ENCODE results near the gene ITM2C.

The ITM2C gene

DNA sequence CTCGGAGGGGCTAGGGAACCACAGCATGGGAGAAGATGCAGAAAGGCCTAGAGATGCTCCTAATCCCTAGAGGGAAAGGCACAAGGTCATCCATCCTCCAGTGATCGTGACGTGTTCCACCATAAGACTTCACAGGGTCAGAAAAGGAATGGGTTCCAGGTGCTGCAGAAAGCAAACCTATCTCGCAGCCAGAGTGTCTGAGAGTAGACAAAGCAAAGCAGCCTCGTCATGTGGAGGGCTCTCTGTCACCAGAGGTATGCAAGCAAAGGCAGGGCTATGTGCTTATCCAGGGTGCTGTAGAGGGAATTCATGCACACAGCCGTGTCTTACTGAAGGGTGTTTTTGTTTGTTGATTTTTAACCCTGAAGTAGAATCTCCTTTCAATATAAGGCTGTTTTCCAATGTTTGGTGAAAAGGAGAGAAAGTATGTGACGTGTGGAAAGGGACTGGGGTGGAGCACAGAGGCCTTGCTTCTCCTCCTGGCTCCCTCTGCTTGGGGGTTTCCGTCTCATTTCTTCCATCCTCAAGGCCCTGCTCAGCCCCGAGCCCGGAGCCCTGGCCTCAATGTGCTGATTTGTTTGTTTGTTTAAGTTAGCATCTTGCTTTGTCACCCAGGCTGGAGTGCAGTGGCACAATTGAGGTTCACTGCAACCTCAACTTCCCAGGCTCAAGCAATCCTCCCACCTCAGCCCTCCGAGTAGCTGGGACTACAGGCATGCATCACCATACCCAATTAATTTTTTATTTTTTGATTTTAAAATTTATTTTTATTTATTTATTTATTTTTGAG, 57.3 kb downstream of the ITM2C start:
- Mint-ChIP-seq H3K27me3 (peaks cover 4% of the 10 kb centered on the region), H3K27ac (peak overlapping the region; percentile 98), H3K4me1 (ENCODE audit: low read depth) (peaks cover 39% of the 10 kb centered on the region), H3K9me3 (no peaks in the 10 kb centered on the region), H3K4me3 (no peak overlapping the region), H3K36me3 (ENCODE audit: low read depth) (no peaks in the 10 kb centered on the region)
- intact Hi-C loops (cut with micrococcal nuclease) = no loop called here

DNA sequence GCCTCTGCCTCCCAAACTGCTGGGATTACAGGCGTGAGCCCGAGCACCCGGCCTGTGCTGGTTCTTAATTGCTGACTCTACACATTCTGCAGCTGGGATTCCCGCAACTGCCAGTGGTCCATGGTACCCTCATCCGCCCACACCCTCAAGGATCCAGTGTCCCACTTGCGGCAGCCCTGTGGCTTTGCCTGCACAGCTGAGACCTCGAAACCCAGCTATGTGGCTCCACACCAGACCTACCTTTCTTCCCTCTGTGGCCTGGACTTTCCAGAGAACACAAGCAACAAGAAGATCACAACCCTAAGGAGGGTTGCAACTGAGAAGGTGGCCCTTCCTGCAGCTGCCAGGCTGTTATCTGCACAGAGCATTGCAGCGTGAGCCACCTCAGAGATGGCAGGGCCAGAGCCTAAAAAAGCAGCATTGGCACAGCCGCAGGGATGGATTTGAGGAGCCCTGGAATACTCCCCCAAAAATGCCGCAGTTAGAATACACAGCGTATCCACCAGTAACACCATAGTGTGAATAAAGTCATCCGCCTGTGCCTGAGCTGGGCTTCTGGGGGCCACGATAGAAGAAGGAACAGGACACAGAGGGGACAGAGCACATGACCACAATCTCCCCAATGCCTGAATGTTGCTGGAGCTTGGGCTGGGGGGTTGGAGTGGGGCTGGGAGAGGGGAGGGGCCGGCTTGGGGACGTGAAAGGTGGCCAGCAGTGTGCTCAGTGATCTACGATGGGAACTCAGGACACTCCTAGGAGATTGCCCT, 58.4 kb downstream of the ITM2C start:
- Mint-ChIP-seq H3K9me3 (no peaks in the 10 kb centered on the region), H3K4me1 (ENCODE audit: low read depth) (peaks cover 45% of the 10 kb centered on the region)
- intact Hi-C loops (cut with micrococcal nuclease) = no loop called here

DNA sequence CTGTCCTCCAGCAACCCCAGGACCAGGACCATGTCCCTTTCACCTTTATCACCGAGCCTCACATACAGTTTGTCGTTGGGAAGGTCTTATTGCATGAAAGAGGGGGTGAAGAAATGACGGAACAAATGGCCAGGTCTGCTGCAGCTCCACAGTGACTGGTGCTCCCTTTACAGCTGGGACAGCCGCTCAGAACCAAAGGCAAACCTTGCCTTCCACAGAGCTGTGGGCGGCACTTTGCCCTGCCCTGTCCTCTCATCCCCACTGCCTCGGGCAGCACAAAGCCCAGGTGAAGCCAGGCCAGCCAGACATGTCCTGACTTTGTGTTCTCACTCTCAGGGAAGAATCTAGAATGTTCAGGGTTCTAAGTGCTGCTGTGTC, 59.3 kb downstream of the ITM2C start:
- no peaks in the 10 kb centered on the region for H3K36me3 Mint-ChIP-seq (ENCODE audit: low read depth)
- H3K4me1 Mint-ChIP-seq (ENCODE audit: low read depth) = peaks cover 49% of the 10 kb centered on the region
- H3K4me3 Mint-ChIP-seq = peak overlapping the region; percentile 69
- intact Hi-C loops (cut with micrococcal nuclease) = loop anchor here (2.0 kb wide), 1 partner anchor 19 kb away; no protein-coding TSS in a partner anchor
- H3K27ac Mint-ChIP-seq = peak overlapping the region; percentile 98
- H3K27me3 Mint-ChIP-seq = peaks cover 2% of the 10 kb centered on the region
- H3K9me3 Mint-ChIP-seq = no peaks in the 10 kb centered on the region

More for the DNA sequence above, 58.4 kb downstream of the ITM2C start:
- Mint-ChIP-seq H3K4me3 (no peak overlapping the region), H3K27me3 (peaks cover 2% of the 10 kb centered on the region), H3K36me3 (ENCODE audit: low read depth) (no peaks in the 10 kb centered on the region), H3K27ac (peak overlapping the region; percentile 98)

DNA sequence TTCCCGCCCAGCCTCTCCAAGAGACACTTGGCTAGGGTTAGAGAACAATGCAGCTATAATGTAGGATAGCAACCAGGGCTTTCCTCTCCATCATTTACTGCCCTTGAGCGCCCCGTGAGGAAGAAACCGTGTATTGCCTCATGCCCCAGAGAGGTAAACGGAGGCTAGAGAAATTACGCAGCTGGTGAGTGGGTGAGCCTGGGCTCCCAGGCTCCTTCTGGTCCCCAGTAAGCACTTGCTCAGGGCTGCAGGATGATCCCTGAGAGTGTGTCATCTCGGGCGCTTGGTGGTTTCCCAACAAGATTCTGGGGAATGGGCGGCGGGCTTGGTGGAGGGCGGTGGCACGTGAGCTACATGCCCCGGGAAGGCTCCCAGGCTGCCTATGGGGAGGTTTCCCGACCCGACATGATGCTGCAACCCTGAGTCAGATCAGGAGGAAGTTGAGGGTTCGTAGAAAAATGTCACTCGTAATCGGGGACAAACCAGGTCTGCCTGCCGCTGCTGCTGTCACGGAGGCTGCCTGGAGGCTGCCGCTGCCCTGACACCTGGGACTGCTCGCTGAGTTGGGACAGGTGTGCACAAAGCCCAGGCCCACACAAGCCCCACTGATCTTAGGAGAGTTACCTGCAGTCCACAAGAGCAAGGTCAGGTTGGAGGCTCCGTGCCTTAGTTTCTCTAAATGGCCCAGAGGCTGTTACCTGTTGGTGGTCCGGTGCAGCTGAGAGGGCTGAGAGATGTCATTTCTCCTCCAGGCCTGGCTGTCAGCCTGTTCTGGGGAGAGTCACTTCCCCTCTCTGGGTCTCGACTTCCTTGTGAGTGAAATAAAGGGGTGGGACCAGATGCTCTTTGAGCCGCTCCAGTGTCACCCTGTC, 60.0 kb downstream of the ITM2C start, which contains the start of gene GPR55:
Gene GPR55 (minus strand): TSS at position 773 of the 872 bp plus-strand sequence. CDS start 14,280 bp downstream, outside the sequence.
- Mint-ChIP-seq H3K4me3 (peak within 1 kb of the TSS; percentile 69), H3K27me3 (peaks cover 2% of the 10 kb centered on the region), H3K27ac (peak within 1 kb of the TSS; percentile 98), H3K36me3 (ENCODE audit: low read depth) (no peaks in the 10 kb centered on the region), H3K4me1 (ENCODE audit: low read depth) (peaks cover 49% of the 10 kb centered on the region), H3K9me3 (no peaks in the 10 kb centered on the region)
- intact Hi-C loops (cut with micrococcal nuclease) = loop anchor here (2.0 kb wide), 1 partner anchor 18 kb away; no protein-coding TSS in a partner anchor

GRCh38 chr2:230925443-230925878, 60.7 kb downstream of the ITM2C start:
- peak overlapping the region; percentile 98 for H3K27ac Mint-ChIP-seq
- peaks cover 49% of the 10 kb centered on the region for H3K4me1 Mint-ChIP-seq (ENCODE audit: low read depth)
- no peak overlapping the region for H3K4me3 Mint-ChIP-seq
- H3K9me3 Mint-ChIP-seq = no peaks in the 10 kb centered on the region
- intact Hi-C loops (cut with micrococcal nuclease) = loop anchor here (2.0 kb wide), 1 partner anchor 17 kb away; no protein-coding TSS in a partner anchor
- no peaks in the 10 kb centered on the region for H3K36me3 Mint-ChIP-seq (ENCODE audit: low read depth)
- H3K27me3 Mint-ChIP-seq = peaks cover 2% of the 10 kb centered on the region

GRCh38 chr2:230925879-230926765, 61.4 kb downstream of the ITM2C start:
- Mint-ChIP-seq H3K4me1 (ENCODE audit: low read depth) (peaks cover 49% of the 10 kb centered on the region), H3K36me3 (ENCODE audit: low read depth) (no peaks in the 10 kb centered on the region), H3K27me3 (peaks cover 4% of the 10 kb centered on the region), H3K4me3 (no peak overlapping the region), H3K9me3 (no peaks in the 10 kb centered on the region), H3K27ac (peak overlapping the region; percentile 98)
- intact Hi-C loops (cut with micrococcal nuclease) = loop anchor here (2.0 kb wide), 1 partner anchor 17 kb away; no protein-coding TSS in a partner anchor

DNA sequence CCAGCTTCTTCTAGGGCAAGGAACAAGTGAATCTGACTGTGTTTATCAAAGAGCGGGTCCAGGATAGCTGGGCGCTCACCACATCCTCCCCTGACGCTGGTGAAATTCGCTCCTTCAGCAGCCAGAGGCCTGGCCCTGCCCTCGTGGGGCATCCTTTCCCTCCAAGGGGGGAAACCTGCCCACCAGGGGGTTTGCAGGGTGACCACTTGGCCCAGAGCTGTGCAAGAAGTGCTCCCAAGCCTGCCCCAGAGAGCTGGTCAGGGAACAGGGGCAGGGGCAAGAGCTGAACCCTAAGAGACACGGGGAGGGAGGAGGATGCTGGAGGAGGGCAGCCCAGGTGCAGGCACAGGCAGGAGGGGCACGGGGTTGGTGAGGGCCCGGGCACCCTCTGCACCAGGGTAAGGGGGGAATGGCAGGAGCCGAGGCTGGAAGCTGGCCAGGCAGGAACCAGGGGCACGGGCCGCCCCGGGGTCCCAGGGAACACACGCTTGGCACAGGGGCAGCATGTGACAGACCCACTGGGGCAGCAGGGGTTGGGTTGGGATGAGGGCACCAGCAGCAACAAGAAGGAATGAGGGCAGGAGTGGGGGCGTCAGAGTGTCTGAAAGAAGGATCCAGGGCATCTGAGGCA, 63.1 kb downstream of the ITM2C start:
- intact Hi-C loops (cut with micrococcal nuclease) = no loop called here
- no peaks in the 10 kb centered on the region for H3K36me3 Mint-ChIP-seq (ENCODE audit: low read depth)
- H3K4me3 Mint-ChIP-seq = no peak overlapping the region
- peak overlapping the region; percentile 66 for H3K27ac Mint-ChIP-seq
- peaks cover 56% of the 10 kb centered on the region for H3K4me1 Mint-ChIP-seq (ENCODE audit: low read depth)
- H3K9me3 Mint-ChIP-seq = no peaks in the 10 kb centered on the region
- H3K27me3 Mint-ChIP-seq = peaks cover 7% of the 10 kb centered on the region
